PFSK-1 (cell line): ENCODE data around the gene SCMH1.

Source experiments
- POLR2AphosphoS5 ChIP-seq: IDR thresholded peaks from 2 replicates; pipeline ENCODE4 v1.6.1; 2012; ENCODE audit warnings: low read depth, mild to moderate bottlenecking, control low read depth, low read length, moderate library complexity
- REST ChIP-seq, 2 experiments: IDR thresholded peaks; 2 replicates each; pipeline versions ENCODE4 v1.6.1 to v1.8.0; 2011 to 2012; ENCODE audit warnings: low read depth in 2 of 2, low read length in 2 of 2, control low read depth in 1 of 2, inconsistent platforms in 1 of 2, mild to moderate bottlenecking in 1 of 2, moderate library complexity in 1 of 2; ENCODE audit not compliant: insufficient read depth in 1 of 2

- TF ChIP-seq POLR2AphosphoS5 (no peak), REST (IDR thresholded peaks at IDR 0.05; ENCODE audit: insufficient read depth in 1 of 2, low read depth in 2 of 2, low read length in 2 of 2) (no peak)
Measured at GRCh38 chr1:41281334-41281733, 39.2 kb upstream of the SCMH1 start.
